ENCODE results near the gene PPFIA3.
A peak's percentile ranks its signal among the peaks of the same experiment; 100 is the strongest.
"Not testable (repeated sequence)": the region's sequence is repeated elsewhere in the genome, so short reads cannot be mapped to it uniquely, and the experiment has no call there.

PPFIA3 gene

GRCh38 chr19:49150106-49150943 lies 31.0 kb downstream of the PPFIA3 start:
- peak; percentile 48 for DNase-seq

- DNase-seq: no peak
These were observed 31.6 kb downstream of the PPFIA3 start for GRCh38 chr19:49150944-49151243.

- DNase-seq: peak; percentile 35
These were observed 32.1 kb downstream of the PPFIA3 start for GRCh38 chr19:49151267-49152118.

- DNase-seq: no peak
These were observed 32.8 kb downstream of the PPFIA3 start for GRCh38 chr19:49152119-49152550.

GRCh38 chr19:49153167-49153809 lies 33.9 kb downstream of the PPFIA3 start:
- no peak for DNase-seq

GRCh38 chr19:49154279-49154678 lies 34.9 kb downstream of the PPFIA3 start:
- no peak for DNase-seq

GRCh38 chr19:49155005-49155819 lies 35.9 kb downstream of the PPFIA3 start, which contains the start of gene HRC:
HRC (minus strand) TSS chr19:49155396; CDS start chr19:49155237, 159 bp downstream.
- no peak for DNase-seq

GRCh38 chr19:49155820-49156346 lies 36.5 kb downstream of the PPFIA3 start:
- no peak for DNase-seq

- peak; percentile 26 for DNase-seq
These were observed 38.3 kb downstream of the PPFIA3 start, which contains the start of gene TRPM4 for GRCh38 chr19:49157445-49158224. TRPM4 (plus strand) TSS chr19:49157792; CDS start chr19:49157867, 75 bp downstream.

GRCh38 chr19:49160450-49161189 lies 41.3 kb downstream of the PPFIA3 start:
- no peak for DNase-seq

- no peak for DNase-seq
These were observed 42.6 kb downstream of the PPFIA3 start for GRCh38 chr19:49161987-49162386.

- no peak for DNase-seq
These were observed 45.9 kb downstream of the PPFIA3 start for GRCh38 chr19:49165111-49165750.

- DNase-seq: no peak
These were observed 46.5 kb downstream of the PPFIA3 start for GRCh38 chr19:49165865-49166301.

- no peak for DNase-seq
These were observed 48.6 kb downstream of the PPFIA3 start for GRCh38 chr19:49167857-49168409.

GRCh38 chr19:49168421-49168820 lies 49.1 kb downstream of the PPFIA3 start:
- no peak for DNase-seq

- no peak for DNase-seq
These were observed 53.9 kb downstream of the PPFIA3 start for GRCh38 chr19:49173198-49173597.

GRCh38 chr19:49180659-49181058 lies 61.3 kb downstream of the PPFIA3 start:
- DNase-seq: no peak

GRCh38 chr19:49182010-49182847 lies 62.9 kb downstream of the PPFIA3 start:
- DNase-seq: not testable (repeated sequence)
